GM18519 (cell line): ENCODE data around the gene ASB18.

Experiments used
- ATAC-seq: cut with Tn5 transposase; IDR thresholded peaks from one replicate; pipeline ENCODE4 v1.9.1; 2021; ENCODE audit warnings: mild to moderate bottlenecking, moderate library complexity; ENCODE audit not compliant: unreplicated experiment, low FRiP score

ASB18 gene

GRCh38 chr2:236209535-236209934 is 54.7 kb downstream of the ASB18 start:
- ATAC-seq = no peak

DNA sequence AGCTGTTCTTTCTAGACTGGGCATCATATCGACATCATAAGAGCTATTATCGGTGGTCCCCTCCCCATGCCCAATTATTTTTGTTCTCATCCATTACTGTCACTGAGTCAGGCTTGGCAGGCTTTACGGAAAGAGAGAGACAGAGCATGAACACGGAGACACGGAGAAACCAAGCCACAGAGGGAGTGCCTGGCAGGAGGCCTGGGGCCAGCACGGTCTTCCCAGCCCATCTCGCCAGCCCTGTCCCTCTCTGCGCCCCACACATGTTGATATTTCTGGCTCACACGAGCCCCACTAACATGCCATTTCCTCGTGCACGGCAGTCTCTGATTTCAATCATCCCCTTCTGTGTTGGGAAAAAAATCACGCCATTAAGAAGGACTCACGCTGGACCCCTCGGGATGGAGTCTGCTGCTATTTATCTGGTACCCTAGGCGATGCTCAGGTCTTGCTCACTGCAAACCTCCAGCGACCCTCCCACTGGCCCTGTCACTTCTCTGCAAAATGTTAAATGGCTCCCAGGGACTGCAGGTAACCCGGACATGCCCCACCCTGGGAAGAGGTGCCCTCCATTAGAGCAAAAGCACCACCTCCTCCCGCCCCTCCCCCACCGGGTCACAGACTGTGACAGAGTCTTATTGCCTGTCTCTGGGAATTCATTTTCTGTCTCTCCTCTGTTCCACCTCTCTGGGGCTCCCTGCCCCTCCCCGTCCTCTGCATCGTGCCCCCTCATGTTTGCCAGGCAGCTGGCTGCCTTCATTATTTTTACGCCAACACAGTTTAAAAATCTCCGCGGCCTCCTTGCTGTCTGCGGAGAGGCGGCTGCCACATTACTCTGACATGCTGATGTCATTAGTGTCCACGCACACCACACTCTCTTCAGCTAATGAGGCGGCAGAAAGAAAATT is 55.9 kb downstream of the ASB18 start:
- ATAC-seq = no peak

DNA sequence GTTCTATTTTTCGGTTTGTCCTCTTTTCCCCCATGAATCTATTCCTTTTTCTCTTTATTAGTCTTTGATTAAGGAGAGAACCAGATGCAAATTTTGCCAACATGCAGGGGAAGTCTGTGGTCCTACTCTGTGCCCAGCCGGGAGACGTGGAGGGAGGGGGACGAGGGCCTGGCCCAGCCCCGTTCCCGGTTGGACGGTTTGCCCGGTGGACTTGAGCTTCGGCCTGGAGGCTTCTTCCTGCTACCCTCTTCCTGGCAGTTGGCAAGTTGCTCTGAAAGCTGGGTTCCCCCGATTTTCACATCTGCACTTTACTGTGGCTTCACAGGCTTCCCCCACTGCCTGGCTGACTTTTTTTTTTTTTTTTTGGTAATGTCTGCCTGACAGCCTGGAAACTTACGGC is 56.7 kb downstream of the ASB18 start:
- no peak for ATAC-seq

DNA sequence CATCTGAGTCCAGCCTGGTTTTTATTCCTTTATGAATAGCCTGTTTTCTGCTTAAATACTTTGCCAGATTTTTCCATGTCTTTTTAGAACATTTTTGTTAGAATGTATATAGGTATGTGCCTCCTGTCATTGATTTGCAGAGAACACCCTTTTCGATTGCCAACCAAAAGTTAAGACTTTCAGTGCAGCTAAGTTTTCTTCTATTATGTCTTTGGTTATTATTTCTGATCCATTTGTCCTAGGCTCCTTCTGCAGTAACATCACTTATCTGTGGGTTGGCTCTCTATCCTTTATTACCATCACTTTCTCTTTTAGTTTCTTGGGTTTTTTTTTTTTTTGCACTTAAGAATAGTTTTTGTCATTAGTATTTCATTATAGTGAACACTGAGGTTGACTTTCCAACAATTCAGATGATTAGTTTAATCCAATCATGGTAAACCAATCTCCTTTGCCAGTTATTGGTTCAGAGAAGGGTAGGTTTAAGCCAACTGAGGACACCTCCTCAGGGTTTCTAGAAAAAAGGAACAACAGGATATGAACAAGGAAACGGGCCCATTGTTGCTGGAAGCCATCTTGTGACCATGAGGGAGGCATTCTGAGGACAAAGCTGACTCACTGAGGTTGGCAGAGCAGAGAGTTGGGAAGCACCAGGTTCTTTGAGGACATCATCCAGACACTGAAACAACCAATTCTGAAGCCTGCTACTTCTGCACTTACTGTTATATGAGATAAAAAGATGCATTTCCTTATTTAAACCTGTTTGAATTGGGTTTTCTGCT is 58.1 kb downstream of the ASB18 start:
- no peak for ATAC-seq

DNA sequence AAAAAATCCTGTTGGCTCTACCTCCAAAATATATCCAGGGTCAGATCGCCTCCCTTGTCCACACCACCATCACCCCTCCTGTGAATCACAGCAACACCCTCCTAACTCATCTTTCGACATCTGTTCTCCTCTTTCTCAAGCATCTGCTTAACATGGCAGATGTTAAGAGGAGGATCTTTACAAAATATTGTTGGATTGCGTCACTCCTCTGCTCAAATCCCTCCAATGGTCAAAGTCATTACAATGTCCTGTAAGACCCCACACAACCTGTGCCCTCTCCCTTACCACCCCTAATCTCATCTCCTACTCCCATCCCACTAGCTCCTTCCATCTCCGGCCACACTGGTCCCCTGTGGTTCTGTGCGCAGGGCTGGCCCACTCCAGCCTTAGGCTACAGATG is 59.3 kb downstream of the ASB18 start:
- no peak for ATAC-seq

- no peak for ATAC-seq
Observed at GRCh38 chr2:236200378-236200777, 63.8 kb downstream of the ASB18 start.

DNA sequence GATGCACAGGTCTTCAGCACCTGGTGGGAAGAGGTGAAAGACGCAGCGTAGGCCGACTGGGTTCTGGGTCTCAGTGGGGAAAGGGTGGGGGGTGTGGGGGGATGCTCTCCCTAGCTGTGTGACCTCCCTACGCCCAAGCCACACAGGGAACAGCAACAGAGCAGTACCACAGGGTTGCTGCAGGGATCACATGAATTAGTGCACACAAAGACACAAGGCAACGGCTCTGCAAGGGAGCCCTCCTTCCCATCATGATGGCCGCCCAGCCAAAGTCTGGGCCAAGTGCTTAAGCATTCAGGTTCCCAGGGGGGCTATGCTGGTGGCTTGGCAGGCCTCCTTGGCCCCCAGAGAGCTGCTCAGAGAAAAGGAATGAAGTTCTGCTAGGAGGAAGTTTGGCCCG is 67.8 kb downstream of the ASB18 start:
- no peak for ATAC-seq

GRCh38 chr2:236195726-236196125 is 68.5 kb downstream of the ASB18 start:
- ATAC-seq = no peak

DNA sequence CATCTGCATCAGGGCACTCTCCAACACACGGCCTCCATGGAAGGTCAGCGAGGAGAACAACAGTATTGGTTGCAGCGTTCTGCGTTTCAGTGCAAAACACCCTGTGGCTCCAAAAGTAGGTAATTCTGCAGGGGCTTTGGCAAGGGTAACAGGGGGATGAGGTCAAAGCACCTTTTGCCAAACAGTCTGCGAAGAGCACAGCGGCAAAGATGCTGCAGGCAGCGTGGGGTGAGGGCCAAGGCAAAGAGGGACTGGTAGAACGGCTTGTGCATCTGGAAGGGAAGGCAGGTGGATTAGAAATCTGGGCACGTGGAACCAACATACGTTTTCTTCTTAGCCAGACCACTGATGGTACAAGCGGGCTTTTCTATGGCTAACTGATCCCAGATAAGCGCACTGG is 69.4 kb downstream of the ASB18 start:
- no peak for ATAC-seq

GRCh38 chr2:236193026-236193425 is 71.2 kb downstream of the ASB18 start:
- ATAC-seq = no peak

DNA sequence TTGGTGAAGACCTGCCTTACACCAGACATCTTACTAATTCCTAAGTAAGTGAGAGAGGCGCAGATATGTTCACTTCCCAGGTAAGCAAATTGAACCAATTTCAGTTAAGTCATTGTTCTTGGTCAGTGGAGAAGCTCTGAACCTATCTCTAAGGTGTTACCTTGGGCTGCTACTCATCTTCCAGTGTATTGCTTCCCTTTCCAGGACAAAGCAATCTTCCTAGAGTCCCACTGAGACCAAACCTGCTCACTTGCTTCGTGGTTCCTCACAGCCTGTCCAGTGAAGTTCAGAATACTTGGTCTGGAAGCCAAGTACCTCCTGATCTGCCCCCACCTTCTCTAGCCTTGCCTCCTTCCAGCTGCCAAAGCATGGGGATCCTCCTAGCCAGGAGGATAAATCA is 73.5 kb downstream of the ASB18 start:
- ATAC-seq = no peak

- no peak for ATAC-seq
Observed at GRCh38 chr2:236184701-236185100, 79.5 kb downstream of the ASB18 start.

DNA sequence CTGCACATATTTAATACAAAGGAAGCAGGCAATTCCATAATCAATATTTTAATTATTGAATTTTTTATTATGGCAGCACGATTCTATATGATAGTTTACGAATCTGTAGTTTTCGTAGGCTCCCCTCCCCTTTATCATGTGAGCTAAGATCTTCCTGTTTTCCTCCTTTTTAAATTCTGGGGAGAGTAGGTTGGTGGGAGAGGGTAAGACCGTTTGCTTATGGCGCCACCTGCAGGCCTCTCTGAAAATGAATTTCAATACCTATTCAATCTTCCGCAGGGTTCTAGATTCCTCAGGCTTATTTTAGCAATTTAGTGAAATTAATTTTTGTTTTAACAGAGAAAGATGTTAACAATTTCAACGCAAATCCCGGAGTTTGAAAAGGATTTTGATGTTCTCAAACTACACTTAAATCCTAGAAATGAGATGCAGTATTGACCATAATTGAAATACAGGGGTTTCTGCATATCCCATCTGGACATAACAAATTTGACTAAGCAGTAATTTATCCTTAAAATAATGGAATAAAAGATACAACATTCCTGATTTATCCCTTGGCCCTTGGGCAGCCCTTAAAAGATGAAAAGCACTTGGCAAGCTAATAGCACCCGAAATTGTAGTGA is 83.3 kb downstream of the ASB18 start:
- ATAC-seq = no peak

GRCh38 chr2:236180076-236180816 is 84.0 kb downstream of the ASB18 start:
- ATAC-seq = no peak

GRCh38 chr2:236179236-236180075 is 84.8 kb downstream of the ASB18 start:
- no peak for ATAC-seq

- ATAC-seq = no peak
Observed at GRCh38 chr2:236178890-236179235, 85.3 kb downstream of the ASB18 start.

DNA sequence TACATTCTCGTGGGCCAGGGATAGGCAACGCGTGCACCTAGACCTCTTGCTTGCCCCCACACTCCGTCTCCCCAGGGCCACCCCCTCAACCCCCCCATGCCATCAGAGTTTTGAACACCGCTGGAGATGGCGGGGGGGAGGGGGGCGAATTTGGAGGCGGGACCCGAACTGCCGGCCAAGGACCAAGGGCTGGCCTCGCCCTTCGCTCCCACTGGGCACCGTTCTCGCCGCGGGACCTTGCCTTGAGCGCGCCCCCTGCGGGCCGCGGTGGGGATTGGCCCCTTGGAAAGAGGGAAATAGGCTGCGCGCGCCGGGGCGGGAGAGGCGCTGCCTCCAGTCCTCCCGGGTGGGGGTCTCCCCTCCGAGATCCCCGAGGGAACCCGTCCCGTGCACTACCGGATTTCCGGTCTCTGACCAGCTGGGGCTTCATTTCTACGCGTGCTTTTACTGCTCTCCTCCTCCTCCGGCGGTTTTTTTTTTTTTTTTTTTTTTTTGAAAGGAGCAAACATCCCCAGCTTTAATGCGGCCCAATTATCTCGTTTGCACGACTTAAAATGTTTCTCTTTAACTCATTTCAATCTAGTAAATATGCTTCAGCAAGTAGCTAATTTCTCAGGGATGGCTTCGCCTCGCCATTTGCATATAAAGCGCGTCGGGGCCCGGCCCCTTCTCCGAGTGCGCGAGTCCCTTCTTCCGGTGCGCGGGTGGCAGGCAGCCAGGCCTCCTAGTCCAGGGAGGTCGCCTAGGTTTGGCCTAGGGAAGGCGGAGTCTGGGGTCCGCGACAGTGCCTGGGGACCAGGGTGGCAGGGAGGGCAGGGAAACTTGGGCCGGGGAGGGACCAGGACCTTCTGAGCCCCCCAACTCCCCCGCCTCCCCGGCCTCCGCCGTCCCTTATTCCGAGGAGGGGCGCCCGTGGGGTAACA is 86.0 kb downstream of the ASB18 start:
- ATAC-seq = no peak

DNA sequence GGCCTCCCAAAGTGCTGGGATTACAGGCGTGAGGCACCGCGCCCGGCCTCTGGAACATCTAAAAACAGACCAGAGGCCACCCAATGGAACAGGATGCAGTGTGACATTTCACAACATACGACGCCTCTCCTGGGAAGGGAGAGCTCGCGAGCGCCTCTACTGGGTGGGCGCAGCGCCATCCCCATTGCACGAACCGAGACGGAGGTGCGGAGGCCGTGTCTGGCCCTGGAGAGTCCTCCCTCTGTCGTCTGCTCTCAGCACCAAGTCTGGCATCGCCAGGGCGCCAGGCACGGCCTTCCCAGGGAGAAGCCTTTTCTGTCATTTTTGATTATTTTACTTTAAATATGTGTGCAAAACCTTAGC is 86.6 kb downstream of the ASB18 start:
- no peak for ATAC-seq

GRCh38 chr2:236176951-236177350 is 87.3 kb downstream of the ASB18 start:
- no peak for ATAC-seq
